Transverse colon (tissue), 4 donors: ENCODE data around the gene PPP1R14D.

Experiments used
- CTCF ChIP-seq, 5 experiments: fragments of 200-600 bp in 3 of 5; fragments of 450-650 bp in 2 of 5; sonication (generic) in 3 of 5; IDR thresholded peaks; 1 replicate in 2 of 5; 2 replicates in 3 of 5; pipeline ENCODE4 v1.5.1; 2016 to 2017; ENCODE audit warnings: antibody characterized with exemption in 5 of 5, inconsistent platforms in 3 of 5, mild to moderate bottlenecking in 2 of 5, moderate library complexity in 1 of 5
- EP300 ChIP-seq: sonication (generic); formaldehyde crosslinking; IDR thresholded peaks from one replicate; pipeline ENCODE4 v1.6.1; 2017; ENCODE audit warnings: antibody characterized with exemption, low read depth
- POLR2A ChIP-seq: fragments of 450-650 bp; IDR thresholded peaks from one replicate; pipeline ENCODE4 v1.6.1; 2016; ENCODE audit warnings: antibody characterized with exemption, mild to moderate bottlenecking, moderate library complexity
- POLR2AphosphoS5 ChIP-seq, 3 donors: sonication (generic); formaldehyde crosslinking; IDR thresholded peaks; one replicate each; pipeline ENCODE4 v1.6.1; 2016; ENCODE audit warnings: antibody characterized with exemption in 3 of 3

DNA sequence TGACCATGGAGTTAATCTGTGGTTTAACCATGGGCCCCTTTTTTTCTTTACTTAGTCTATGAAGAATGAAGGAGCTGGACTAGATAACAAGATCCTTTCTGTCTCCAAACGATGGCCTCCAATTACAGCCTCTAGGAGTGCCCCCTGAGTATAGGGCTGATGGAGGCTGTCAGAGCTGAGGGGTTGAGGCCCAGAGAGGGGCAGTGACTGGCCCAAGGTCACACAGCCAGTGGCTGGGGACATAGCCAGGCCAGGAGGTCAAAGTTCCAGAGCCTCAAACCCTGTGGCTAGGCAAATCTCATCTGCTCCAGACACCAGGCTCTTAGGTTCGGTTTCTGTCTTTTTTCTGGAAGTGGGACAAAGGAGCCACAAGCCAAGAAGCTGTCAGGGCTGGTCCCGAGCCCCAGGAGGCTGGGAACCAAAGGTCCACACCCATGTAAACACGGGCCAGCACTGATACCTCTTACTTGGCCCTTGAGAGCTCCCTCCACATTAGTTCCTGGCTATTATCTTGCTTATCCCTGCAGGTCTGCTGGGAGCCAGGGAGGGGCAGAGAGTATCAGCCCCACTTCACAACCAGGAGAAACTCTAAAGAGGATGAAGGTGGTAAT is 35.3 kb upstream of the PPP1R14D start:
- no peak for TF ChIP-seq CTCF (IDR thresholded peaks at IDR 0.05)
- TF ChIP-seq POLR2AphosphoS5 (IDR thresholded peaks at IDR 0.05), result no peak
- no peak for TF ChIP-seq EP300
- TF ChIP-seq POLR2A, result no peak
